Bronchial epithelial cell (primary cell): ENCODE measurements around the gene ICOS. TPM values are rescaled to one million over a fixed set of nuclear protein-coding genes. Genes with fewer than 3 reads are reported as not detected.

Source experiments
- DNase-seq: peaks from one replicate; pipeline ENCODE4 v3.0.0-alpha.2; 2010; ENCODE audit warnings: low read depth
- FAIRE-seq: peaks from 2 replicates; lab custom pipeline; 2011; peaks lifted over from hg19 to GRCh38; lab: Jason Lieb, UNC
- H3K27me3 ChIP-seq: 2 replicates; pipeline ENCODE4 v1.5.1; 2011; ENCODE audit warnings: low read length; ENCODE audit not compliant: control insufficient read depth, insufficient read depth
- H3K36me3 ChIP-seq: 2 replicates; pipeline ENCODE4 v1.5.1; 2011; ENCODE audit warnings: low read length; ENCODE audit not compliant: control insufficient read depth, insufficient read depth
- H3K4me3 ChIP-seq: 2 replicates; pipeline ENCODE4 v1.5.1; 2011; ENCODE audit warnings: mild to moderate bottlenecking, low read depth, low read length, control low read depth
- total RNA-seq: library from RNA; depleted of rRNA; stranded (reverse); fragments of >200 nt; gene quantifications from 2 replicates; pipeline ENCODE4 v1.2.1, GENCODE V29; 2014
- TF ChIP-seq, protein P1 (sequence below): IDR thresholded peaks from 2 replicates; pipeline ENCODE4 v1.5.1; 2011; ENCODE audit warnings: mild to moderate bottlenecking, moderate library complexity, low read length, control low read depth, inconsistent platforms; ENCODE audit not compliant: insufficient read depth, severe bottlenecking

Gene ICOS
- total RNA-seq, 1 donor from 2014 or later, result not detected

DNA sequence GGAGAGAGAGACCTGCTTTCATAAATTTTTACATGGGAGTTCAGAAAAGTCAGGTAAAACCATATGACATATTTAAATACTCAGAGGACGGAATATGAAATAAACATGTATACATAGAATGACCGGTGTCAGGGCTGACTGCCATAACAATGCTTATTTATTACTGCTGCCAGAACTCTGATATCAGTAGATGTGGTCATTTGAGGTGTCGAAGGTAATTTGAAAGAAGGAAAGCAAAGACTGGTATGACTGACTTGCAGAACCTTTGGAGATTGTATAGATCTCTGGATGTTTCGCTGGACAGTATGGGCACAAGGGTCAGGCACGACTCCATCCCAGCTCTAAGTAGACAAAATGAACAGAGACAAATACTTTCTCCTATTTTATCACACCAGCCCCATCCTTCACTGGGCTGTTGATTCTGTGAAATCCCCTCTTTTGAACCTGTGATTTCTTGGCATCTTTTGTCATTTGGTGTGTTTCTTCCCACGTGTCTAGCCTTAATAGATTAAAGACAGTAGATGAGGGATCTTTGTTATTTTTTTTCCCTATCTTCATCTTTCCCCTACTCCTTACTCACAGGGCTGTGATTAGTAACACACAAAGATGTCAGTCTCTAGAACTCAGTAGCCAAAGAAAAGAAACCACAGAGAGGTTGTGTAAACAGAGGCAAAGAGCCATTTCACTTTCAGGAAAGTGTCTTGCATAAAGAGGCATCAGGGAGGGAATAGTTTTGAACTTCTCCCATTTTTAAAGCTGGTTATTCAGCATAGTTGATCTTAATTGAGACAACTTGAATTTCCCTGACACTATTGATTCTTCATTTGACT lies 61.6 kb downstream of the ICOS start:
- Histone ChIP-seq H3K27me3 (peaks cover 2% of the 10 kb centered on the region), H3K4me3 (no peak overlapping the region), H3K36me3 (no peaks in the 10 kb centered on the region)
- TF ChIP-seq, protein P1, sequence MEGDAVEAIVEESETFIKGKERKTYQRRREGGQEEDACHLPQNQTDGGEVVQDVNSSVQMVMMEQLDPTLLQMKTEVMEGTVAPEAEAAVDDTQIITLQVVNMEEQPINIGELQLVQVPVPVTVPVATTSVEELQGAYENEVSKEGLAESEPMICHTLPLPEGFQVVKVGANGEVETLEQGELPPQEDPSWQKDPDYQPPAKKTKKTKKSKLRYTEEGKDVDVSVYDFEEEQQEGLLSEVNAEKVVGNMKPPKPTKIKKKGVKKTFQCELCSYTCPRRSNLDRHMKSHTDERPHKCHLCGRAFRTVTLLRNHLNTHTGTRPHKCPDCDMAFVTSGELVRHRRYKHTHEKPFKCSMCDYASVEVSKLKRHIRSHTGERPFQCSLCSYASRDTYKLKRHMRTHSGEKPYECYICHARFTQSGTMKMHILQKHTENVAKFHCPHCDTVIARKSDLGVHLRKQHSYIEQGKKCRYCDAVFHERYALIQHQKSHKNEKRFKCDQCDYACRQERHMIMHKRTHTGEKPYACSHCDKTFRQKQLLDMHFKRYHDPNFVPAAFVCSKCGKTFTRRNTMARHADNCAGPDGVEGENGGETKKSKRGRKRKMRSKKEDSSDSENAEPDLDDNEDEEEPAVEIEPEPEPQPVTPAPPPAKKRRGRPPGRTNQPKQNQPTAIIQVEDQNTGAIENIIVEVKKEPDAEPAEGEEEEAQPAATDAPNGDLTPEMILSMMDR, result no peak
- DNase-seq (peak; percentile 55), FAIRE-seq (no peak)

DNA sequence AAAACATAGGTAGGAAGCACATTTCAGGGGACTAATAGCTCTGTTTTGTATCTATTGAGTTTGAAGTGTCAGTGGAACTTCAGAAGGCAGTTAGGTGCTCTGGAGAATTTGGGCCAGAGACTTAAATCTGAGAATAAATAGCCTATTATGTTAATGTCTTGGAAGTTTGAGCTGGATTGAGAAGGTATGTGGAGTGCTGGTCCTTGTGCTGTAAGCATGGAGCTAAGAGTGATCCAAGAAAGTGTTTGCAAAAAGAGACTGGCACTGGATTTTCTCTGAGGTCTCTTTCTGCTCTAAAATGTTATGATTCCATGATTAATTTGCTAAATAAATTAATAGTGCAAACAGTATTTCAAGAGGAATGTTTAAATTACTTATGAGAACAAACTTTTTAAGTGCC lies 63.3 kb downstream of the ICOS start:
- Histone ChIP-seq H3K36me3 (no peaks in the 10 kb centered on the region), H3K4me3 (no peak overlapping the region), H3K27me3 (peaks cover 2% of the 10 kb centered on the region)
- TF ChIP-seq, protein P1, result no peak
- FAIRE-seq, result no peak
- DNase-seq, result no peak

DNA sequence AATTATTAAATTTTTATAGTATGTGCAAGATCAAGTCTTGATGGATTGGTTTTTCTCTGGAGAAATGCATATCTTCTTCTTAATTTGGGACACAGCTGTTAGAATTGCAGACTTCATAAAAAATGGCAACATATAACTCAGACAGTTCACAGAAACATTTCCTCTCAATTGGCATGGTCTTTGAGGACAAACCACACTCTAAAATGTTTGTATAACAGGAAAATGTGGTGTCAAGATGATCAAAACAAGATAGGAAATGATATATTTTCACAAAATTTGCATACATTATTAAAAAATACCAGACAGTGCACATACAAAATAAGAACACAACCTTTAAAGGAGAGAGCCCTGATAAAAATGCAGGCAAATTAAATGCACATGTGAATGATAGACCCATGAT lies 63.9 kb downstream of the ICOS start:
- DNase-seq (no peak), FAIRE-seq (no peak)
- TF ChIP-seq, protein P1, result no peak
- no peaks in the 10 kb centered on the region for H3K36me3 ChIP-seq
- peaks cover 2% of the 10 kb centered on the region for H3K27me3 ChIP-seq
- H3K4me3 ChIP-seq, result no peak overlapping the region

DNA sequence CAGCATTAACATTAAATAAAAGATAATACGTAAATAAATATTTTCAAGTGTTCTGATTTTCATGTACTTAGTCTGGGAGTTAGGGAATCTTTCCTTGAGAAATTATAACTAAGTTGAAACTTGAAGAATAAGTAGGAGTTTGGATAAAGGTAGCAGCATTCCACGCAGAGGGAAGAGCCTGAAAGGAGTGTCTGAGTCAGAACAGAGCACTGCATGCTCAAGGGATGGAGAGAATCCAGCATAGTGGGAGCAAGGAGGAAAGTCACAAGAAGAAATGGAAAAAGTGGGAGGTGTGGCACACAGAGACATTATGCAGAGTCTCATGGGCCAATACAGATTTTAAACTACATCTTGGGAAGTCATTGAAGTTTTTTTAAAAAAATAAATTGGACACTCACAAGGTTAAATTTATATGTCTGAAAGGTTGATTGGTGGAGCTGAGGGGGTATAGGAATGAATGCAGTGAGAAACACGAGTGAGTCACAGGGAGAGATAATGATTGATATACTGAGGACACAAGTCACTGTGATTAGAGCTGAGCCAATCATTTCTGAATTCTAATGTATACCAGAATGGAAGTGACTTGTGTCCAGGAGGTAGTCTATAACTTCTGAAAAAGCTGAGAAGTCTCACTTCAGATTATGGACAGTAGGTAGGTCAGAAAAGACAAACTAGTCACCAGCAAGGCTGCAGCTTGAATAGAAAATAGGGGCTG lies 66.9 kb downstream of the ICOS start:
- FAIRE-seq, result no peak

DNA sequence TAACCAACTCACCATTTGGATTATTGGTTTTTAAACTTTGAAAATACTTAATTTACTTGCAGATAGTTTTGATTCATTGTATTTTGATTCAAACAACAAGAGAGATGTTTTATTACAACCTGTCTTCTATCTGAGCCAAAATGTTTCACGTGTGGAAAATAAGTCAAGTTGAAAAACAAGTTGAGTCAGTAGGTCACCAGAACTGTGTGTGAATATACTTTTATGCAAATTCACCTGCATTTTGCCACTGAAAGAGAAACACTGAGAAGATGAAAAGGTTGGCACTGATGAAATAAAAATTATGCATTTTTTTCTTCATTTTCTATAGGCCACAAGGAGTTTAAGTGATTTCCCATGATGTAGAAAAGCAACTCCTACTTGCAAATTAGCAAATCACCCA lies 68.3 kb downstream of the ICOS start:
- no peak overlapping the region for H3K4me3 ChIP-seq
- DNase-seq (no peak), FAIRE-seq (no peak)
- no peaks in the 10 kb centered on the region for H3K27me3 ChIP-seq
- no peaks in the 10 kb centered on the region for H3K36me3 ChIP-seq
- TF ChIP-seq, protein P1, result no peak

More for the DNA sequence above, 66.9 kb downstream of the ICOS start:
- H3K36me3 ChIP-seq, result no peaks in the 10 kb centered on the region
- TF ChIP-seq, protein P1, result no peak
- no peak overlapping the region for H3K4me3 ChIP-seq
- H3K27me3 ChIP-seq, result peaks cover 2% of the 10 kb centered on the region
- no peak for DNase-seq
